ENCODE data around the gene FOXN3.
"Not testable (repeated sequence)": the region's sequence is repeated elsewhere in the genome, so short reads cannot be mapped to it uniquely, and the experiment has no call there.

The FOXN3 gene

DNA sequence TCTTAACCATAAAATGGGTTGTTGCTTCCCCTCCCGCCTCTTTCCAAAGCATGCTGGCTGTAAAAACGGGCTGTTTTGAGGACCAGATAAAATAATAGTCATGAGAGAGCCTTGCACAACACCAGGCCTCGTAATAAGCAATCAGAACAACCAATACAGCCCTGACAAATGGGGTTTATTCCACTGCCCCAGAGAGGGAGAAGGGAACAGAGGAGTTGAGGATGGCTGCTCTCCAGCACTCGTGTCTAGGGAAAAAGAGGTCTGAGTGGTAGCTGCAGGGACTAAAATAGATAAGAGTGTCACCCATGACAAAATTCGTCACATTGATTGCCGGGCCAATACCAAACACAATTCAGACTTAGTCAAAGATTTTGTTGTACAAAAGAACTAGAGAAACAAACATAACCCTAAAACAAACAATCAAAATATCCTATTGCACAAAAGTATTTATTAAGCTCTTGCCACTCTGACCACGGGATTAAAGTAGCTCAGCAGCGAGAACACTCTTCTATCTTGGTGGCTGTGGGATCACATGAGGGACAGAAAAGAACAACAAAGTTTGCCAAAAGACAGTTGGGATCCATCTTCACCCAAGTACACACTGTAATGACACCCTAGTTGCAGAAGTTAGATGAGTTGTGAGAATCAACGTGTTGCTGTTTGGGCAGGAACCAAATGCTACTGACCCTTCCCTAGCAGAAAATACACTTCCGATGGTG, 188.0 kb downstream of the FOXN3 start:
- DNase-seq (ENCODE audit: low spot score) = no peak

DNA sequence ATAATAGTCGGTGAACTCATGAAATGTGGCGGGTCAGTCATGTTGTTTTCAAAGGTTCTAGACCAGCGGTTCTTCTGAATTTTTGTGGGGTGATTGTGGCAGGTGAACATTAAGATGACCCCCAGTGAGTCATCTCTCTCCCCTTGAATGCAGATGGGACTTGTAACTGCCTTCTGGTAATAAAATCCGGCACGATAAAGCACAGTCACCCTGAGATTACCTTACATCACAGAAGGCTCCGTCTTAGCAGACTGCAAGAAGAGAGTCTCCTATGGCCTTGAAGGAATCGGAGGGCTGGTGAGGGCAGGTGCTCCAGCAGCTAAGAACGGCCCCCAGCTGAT, 189.6 kb downstream of the FOXN3 start:
- DNase-seq (ENCODE audit: low spot score) = no peak

DNA sequence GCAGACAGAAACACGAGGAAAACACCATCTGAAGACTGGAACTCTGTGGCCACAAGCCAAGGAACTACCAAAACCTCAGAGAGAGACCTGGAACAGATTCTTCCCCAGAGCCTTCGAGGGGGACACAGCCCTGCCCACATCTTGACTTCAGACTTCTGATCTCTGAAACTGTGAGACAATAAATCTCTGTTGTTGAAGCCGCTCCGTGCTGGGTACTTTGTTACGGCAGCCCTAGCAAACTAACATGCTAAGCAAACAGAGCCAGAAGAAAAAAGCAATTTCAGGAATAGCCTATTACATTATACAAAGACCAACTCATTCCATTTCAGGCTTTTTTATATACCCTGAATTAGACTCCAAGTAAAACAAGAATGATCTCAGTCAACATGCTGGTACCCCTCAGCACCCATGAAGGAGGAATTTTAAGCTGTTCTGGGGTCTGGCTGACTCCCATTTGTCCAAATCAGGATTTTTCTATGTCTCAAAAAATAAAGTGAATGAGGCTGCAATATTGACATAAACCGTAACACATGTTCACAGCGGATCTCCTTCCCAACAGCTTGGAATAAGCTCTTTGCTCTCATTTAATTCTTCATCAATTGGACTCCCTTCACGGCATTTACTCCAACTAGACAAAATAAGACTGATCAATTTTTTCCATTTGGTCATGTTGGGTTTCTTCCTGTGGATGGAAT, 190.1 kb downstream of the FOXN3 start:
- DNase-seq (ENCODE audit: low spot score) = no peak

DNA sequence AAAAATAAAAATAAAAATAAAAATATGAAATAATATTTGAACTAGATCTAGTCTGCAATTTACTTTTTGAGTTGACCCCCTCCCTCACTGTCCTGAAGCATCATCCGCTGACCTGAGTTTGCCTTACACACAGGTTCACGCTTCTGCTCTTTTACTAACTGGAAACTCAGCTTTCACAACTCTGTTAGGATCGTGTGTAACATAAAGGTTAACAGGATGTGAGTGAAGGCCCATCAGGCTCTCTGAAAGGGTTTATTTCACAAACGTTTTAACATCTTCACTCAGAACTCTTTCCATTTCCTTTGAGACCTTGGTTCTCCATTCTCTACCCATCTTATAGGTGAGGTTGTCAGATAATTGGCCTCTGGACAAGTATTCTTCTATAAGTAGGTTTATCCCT, 191.4 kb downstream of the FOXN3 start:
- DNase-seq (ENCODE audit: low spot score) = no peak

DNA sequence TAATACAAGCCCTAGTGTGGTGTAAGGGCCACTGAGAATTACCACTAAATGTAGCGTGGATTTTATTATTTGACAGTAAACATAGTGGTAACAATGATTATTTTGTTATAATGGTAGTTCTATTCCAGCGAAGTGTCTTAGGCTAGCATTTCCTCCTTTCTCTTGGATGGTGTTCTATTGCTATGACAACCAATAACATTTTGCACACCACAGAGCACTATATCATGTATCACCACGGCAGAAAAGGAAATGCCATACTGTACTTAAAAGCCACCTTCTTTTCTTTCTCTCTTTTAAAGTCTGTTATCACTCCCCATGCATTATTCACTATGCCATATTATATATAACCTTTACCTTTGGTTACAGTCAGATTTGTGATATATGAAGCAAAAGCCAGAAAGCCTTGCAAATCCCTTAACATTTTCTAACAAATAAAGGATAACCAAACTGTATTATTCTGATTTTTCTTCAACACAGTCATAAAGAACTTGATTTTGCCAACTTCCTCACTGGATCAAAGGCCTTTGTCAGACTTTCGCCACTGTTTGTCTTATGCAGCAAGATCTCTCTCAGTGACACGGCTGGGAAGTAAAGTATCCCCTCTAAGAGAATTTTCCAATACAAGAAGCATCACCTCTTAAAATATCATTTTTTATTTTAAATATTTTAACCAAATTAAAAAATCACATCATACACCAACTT, 195.8 kb downstream of the FOXN3 start:
- no peak for DNase-seq (ENCODE audit: low spot score)

DNA sequence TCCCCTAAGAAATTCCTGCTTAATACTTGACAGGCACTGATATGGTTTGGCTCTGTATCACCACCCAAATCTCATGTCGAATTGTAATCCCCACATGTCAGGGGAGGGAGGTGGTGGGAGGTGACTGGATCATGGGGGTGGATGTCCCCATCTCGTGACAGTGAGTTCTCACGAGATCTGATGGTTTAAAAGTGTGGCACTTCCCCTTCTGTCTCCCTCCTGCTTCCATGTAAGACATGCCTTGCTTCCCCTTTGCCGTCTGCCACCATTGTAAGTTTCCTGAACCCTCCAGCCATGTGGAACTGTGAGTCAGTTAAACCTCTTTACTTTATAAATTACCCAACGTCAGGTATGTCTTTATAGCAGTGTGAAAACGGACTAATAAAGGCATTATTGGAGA, 198.0 kb downstream of the FOXN3 start:
- DNase-seq (ENCODE audit: low spot score) = no peak

DNA sequence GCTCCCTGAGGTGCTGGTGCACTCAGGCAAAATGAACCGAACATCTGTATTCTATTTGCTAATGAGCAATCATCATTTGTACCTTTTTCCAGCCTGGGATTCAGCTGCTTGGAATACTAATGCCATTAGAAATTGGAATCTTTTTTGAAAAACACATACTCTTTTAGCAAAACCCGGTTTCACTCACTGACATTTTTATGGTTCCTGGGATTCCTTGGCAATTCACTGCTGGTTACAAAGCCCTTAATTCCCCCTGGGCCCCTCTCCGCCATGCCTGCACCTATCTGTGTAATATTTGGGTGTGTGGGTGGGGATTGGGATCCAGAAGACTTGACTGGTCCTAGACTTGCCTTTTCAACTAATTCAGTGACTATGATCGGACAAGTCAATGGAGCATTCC, 199.1 kb downstream of the FOXN3 start:
- no peak for DNase-seq (ENCODE audit: low spot score)

DNA sequence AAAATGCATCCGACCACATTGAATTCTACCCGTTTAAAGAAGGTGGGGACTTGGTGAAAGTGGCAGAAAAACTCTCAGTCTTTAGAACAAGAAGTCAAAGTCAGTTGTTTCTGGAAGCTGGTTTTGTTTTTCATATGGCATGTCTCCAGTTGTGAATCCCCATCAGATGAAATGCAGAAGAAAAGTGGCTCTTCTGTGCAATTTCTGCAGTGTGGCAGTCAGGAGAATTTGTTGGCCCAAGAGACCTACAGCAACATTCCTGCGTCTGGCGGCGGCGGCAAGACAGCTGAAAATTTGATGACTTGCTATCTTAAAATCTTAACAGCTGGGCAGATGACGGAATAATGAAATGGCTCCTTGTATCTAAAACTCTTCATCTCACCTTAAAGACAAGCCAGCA, 201.5 kb downstream of the FOXN3 start:
- DNase-seq (ENCODE audit: low spot score) = no peak

DNA sequence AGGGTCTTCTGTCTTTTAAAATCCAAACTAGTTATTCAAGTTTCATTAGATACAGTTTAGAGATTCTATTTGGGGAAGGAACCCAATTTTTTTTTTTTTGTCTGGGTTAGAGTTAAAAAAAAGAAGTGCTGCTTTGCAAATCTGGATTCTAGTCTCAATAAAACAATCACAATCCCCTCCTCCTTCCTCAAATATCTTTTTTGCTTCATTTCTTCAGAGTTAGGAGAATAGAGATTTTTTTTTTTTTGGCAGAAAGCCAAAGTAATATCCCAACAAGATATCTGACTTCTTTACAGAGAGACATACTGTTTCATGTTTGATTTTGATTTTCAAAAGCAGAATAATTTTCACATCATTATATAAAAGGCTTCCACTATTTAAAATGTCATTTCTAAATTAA, 201.9 kb downstream of the FOXN3 start:
- no peak for DNase-seq (ENCODE audit: low spot score)

DNA sequence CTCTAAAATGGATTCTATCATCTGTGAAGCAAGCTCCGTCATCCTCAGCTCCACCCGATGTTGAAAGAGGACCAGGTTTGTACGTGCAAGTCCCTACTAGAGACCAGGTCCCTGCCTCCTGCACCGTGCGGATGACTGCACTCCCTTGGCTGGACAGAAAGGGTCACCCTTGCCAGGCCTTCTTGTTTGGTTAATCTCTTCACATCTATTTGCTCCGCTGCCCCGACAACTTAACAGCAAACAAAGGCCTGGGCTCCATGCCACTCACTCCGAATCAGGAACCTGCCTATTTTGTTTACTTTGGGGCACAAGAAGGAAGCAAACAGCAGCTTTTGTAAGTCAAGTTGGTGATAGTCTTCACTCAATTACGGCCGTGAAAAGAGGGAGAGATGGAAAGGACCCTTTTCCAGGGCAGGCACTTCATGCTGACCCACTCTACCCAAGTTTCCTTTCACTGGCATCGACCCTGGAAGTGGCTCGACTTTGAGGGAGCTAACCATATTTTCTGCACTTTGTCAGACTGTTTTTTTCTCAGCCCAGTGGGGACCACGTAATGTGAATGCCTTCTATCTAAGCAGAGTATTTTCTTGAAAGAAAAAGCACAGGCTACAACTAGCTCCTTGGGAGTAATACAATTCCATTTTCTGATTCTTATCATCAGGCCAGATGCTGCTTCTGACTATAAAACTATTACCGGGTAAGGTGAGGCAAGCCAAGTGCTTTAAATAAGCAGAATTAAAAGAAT, 202.6 kb downstream of the FOXN3 start:
- DNase-seq (ENCODE audit: low spot score) = no peak

DNA sequence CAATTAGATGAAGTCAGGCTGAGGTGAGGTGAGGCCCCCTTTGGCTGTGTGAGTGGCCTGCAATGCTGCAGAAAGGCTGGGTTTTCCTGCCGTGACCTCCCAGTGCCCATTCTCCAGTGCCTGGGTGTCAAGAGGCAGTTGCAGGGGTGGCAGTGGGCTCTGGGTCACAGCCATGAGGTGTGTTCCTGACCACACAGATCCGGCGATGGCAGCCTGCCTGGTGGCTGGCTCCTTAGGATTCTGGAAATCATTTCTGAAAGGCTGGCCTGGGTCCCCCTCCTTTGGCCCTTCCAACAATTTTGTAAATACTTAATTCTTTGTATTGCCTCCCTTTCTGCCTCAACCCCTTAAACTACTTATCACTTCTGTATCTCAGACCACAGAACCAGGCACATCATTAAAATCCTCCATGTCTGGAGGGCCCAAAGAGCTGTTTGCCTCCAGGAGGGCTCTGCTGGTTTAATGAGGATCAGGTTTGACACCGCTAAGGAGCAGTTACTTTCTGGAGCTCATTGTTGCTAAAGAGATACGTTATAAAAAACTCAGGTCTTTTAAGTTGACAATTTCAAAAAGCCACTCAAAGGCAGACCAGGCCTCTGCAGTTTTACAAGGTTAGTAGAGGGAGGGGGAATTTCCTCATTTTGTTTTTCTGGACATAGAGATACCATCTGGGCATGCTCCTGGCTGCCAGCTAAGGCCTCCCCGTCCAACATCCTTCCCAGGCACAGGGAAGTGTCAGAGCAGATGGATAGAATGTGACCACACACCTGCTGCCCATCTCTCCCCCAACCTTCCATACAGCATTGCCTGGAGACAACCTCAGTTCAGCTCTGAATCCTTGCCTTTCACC, 204.4 kb downstream of the FOXN3 start:
- DNase-seq (ENCODE audit: low spot score) = no peak

DNA sequence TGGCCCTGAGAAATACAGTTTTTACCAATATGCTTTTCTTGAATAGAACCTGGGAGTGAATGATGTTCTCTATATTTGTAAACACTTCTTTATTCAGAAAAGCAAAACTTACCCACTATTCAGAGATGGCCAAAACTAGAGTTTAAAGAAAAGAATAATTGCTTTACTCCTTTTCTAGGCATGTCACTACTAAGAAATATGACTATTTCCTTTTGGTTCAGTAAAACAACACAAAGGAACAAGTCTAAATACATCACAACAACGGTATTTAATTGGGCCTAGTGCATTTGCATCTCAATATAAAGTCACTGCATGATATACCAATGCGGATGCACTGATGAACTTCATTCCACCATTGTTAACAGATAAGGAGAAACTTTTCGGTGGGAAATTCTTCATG, 207.5 kb downstream of the FOXN3 start:
- DNase-seq (ENCODE audit: low spot score) = no peak

DNA sequence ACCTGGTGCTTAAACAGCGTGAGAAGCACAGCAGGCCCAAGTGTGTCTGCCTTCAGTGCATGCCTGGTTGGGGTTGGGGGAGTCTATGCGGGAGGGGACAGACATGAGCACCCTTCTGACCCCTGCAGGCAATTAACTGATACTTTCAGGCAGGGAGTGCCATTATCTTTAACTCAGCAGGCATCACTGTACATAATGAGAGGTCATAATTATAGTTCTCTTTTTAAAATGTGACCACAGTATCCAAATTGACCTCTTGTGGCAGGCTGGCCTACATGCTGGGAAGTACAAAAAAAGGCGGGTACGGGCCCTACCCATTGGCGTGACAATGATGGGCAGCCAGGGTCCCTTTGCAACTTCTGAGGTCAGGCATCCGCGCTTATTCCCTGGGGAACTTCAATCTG, 209.1 kb downstream of the FOXN3 start:
- DNase-seq (ENCODE audit: low spot score) = peak; percentile 39

DNA sequence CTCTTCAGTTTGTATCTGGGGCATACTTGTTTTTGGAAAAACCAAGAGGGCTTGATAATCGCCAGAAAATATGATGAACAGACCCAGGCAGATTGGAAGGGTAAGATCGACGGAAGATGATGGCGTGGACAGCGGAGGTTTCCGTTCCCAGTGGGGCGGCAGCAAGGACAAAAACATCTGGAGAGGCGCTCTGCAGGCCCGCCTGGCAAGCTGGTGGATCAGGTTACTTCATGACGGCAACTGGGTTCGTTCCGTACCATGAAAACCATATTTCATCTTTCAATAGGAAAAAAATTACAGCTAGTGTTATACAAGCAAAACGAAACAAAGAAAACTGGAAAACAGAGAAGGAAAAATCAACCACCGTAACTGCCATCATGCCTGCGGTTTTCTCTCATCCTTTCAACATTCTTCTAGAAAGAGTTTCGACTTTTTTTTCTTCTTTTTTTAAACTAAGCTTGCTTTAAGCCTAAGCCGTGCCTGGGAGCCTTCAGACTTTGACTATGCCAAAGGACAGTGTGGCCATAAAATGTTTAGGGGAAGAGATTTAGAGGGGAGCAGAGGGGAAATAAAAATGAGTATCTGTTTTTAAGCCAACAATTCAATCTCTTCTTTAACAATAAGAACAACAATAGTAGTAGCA, 210.5 kb downstream of the FOXN3 start:
- no peak for DNase-seq (ENCODE audit: low spot score)

DNA sequence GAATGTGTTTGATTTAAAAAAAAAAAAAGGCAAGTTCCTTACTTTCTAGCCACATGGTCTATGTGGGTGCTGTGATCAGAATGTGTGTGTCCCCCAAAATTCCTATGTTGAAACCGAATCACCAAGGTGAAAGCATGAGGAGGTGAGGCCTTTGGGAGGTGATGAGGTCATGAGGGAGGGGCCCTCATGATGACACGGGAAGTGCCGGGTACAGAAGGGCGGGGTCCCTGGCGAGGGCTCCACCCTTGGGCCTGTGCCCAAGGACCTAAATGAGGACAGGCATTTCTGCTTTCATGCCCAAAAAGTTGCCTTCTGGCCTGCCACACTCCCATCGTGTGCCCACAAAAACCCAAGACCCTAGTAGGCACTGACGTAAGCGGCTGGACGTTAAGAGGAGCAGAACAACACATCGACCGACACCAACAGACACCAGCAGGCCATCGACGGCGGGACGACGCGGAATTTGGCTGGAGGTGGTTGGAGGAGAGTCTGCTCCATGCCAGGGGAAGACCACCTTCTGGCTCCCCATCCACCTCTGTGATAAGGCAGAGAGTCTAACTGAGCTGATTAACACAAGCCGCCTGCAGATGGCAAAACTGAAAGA, 211.8 kb downstream of the FOXN3 start:
- DNase-seq (ENCODE audit: low spot score) = no peak

DNA sequence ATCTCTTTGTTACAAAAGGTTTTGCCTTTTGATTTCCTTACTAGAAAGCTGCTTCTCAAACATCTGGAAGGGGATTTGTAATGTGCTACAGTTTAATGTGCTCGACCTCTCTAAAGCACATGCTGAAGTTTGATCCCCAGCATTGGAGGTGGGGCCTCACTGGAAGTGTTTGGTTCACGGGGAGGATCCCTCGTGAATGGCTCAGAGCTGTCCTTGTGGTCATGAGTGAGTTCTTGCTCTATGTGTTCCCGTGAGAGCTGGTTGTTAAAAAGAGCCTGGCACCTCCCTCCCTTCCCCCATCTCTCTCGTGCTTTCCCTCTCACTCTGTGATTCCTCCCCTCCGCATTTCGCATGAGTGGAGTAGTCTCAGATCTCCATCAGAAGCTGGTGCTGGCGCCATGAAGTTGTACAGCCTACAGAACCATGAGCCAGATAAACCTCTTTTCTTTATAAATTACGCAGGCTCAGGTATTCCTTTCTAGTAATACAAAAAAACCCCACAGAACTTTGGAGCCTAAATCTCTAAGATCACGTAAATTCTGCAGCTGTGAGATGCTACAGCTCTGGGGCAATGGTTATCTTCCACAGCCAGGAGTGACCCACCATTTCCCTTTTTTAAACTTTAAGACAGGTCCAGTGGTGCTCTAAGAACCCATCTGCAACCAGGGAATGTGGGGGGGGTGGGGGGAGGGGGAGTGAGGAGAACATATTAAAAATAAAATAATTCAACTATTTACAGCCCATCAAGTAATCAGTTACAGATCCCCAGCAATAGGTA, 214.4 kb downstream of the FOXN3 start:
- no peak for DNase-seq (ENCODE audit: low spot score)

DNA sequence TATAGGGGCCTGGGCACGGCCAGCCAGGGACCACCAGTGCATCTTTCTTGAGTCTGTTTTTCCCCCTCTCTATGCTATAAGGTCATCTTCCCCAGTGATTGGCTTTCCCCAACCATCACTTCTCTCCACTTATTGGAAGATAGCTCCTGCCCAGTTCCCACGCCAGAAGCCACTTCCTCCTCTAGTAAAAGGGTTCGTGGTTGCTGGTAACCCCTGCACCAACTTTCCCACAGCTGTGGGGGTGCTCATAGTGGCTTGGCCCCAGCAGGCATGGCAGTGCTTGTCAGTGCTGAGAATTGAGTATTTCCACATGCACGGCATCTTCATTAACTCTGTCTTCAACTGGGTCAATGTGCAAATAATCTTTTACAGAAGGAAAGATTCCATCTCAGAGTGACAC, 215.4 kb downstream of the FOXN3 start:
- no peak for DNase-seq (ENCODE audit: low spot score)

DNA sequence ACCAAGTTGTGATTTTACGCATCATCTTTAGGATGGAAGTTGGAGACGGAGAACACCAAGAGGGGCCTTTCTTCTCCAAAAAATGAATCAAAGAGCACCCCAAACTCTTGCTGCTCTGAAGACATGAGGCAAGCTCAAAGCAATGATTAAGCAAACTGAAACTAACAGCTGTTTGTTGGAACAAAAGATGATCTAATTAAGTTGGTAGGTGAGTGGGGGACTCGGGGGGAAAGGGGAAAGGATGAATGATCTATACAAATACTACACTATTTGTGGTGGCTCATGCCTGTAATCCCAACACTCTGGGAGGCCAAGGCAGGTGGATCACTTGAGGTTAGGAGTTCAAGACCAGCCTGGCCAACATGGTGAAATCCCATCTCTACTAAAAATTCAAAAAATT, 217.7 kb downstream of the FOXN3 start:
- not testable (repeated sequence) for DNase-seq (ENCODE audit: low spot score)

DNA sequence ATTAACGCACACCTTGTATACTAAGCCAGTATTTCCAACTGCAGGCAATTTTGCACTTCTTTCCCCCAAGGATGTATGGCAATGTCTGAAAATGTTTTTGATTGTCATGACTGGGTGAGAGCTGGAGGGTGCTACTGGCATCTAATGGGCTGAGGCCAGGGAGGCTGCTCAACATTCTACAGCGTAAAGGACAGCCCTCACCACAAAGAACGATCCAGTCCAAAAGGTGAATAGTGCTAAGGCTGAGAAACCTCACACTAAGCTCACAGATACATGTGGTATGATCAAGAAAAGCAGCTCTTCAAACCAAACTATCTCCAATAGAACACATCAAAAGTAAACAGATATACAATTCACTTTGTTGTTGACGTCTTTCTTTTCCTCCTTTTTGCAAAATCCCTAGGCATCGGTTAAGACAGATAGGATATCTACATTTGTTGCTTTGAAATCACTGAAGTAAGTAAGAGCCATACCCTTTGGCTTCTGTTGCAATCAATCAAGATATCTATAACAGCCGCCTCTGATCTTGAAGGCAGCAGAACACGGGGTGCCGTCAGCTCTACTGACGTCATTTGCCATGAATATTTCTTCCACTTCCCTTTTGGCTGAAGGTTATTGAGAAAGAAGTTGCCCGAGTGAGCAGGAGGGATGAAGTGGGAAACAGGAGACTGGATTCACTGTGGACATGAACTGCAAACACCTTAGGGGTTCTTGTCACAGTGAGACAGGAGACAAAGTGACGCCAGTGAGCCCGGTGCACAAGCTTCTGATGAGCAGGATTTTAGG, 218.3 kb downstream of the FOXN3 start:
- no peak for DNase-seq (ENCODE audit: low spot score)
